Coronary artery (tissue), 2 donors: ENCODE results near the gene TNS3.

Experiments
- DNase-seq: peaks from one replicate; pipeline ENCODE4 v3.0.0-alpha.2; 2017; ENCODE audit warnings: low spot score
- H3K27ac ChIP-seq, 2 donors: fragments of 200-600 bp; sonication (generic); one replicate each; pipeline ENCODE4 v1.5.1; 2016 to 2019
- H3K4me3 ChIP-seq: fragments of 200-600 bp; sonication (generic); 2 replicates; pipeline ENCODE4 v1.5.1; 2016; ENCODE audit warnings: mild to moderate bottlenecking, moderate library complexity
- TF ChIP-seq, protein P1 (sequence below): fragments of 200-600 bp; sonication (generic); IDR thresholded peaks from one replicate; pipeline ENCODE4 v1.5.1; 2019; ENCODE audit warnings: antibody characterized with exemption

Gene TNS3

GRCh38 chr7:47511699-47512370 is 70.1 kb downstream of the TNS3 start:
- TF ChIP-seq, protein P1, sequence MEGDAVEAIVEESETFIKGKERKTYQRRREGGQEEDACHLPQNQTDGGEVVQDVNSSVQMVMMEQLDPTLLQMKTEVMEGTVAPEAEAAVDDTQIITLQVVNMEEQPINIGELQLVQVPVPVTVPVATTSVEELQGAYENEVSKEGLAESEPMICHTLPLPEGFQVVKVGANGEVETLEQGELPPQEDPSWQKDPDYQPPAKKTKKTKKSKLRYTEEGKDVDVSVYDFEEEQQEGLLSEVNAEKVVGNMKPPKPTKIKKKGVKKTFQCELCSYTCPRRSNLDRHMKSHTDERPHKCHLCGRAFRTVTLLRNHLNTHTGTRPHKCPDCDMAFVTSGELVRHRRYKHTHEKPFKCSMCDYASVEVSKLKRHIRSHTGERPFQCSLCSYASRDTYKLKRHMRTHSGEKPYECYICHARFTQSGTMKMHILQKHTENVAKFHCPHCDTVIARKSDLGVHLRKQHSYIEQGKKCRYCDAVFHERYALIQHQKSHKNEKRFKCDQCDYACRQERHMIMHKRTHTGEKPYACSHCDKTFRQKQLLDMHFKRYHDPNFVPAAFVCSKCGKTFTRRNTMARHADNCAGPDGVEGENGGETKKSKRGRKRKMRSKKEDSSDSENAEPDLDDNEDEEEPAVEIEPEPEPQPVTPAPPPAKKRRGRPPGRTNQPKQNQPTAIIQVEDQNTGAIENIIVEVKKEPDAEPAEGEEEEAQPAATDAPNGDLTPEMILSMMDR = no peak
- no peak for DNase-seq
- Histone ChIP-seq H3K27ac (peak overlapping the region in 1 of 2 donors; percentile 30), H3K4me3 (no peak overlapping the region)

- Histone ChIP-seq H3K4me3 (no peak overlapping the region), H3K27ac (no peak overlapping the region)
- DNase-seq = no peak
- TF ChIP-seq, protein P1 = no peak
Measured at GRCh38 chr7:47510786-47511185, 71.1 kb downstream of the TNS3 start.

DNA sequence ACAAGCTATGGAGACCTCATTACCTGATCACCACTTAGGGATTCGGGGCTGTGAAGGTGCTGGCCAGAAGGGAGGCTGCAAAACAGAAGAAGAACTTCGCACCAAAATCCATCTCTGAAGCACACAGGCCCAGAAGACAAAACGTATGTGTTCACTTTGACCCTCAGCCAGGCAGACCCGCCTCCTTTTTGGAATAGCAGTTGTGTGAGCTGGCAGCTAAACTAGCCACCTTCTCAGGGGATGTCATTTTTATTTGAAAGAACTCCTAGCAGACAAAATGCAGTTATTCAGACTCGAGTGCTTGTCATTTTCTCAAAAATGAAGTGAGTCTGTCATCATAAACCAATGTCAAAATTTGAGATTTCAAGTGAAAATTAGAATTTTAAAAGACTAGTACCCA is 71.7 kb downstream of the TNS3 start:
- Histone ChIP-seq H3K27ac (no peak overlapping the region), H3K4me3 (no peak overlapping the region)
- TF ChIP-seq, protein P1 = no peak
- no peak for DNase-seq

DNA sequence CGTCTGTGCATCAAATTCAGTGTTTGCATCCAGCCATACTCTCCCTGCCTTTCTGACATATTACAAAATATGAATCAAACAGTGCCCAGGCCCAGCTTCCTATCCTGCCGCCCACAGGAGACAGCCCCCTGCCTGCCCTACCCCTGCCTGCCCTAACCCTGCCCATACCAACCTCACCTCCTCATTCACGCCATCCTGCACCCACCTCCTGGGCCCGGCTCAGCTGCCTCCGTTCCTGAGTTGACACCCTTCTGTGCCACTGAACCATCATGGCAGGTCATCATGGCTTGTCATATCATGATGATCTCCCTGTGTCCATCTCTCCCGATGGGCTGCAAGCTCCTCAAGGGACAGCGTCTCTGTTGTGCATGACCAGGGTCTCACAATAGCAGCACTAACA is 72.3 kb downstream of the TNS3 start:
- H3K27ac ChIP-seq = peak overlapping the region in 1 of 2 donors; percentile 2
- TF ChIP-seq, protein P1 = no peak
- no peak overlapping the region for H3K4me3 ChIP-seq
- no peak for DNase-seq

DNA sequence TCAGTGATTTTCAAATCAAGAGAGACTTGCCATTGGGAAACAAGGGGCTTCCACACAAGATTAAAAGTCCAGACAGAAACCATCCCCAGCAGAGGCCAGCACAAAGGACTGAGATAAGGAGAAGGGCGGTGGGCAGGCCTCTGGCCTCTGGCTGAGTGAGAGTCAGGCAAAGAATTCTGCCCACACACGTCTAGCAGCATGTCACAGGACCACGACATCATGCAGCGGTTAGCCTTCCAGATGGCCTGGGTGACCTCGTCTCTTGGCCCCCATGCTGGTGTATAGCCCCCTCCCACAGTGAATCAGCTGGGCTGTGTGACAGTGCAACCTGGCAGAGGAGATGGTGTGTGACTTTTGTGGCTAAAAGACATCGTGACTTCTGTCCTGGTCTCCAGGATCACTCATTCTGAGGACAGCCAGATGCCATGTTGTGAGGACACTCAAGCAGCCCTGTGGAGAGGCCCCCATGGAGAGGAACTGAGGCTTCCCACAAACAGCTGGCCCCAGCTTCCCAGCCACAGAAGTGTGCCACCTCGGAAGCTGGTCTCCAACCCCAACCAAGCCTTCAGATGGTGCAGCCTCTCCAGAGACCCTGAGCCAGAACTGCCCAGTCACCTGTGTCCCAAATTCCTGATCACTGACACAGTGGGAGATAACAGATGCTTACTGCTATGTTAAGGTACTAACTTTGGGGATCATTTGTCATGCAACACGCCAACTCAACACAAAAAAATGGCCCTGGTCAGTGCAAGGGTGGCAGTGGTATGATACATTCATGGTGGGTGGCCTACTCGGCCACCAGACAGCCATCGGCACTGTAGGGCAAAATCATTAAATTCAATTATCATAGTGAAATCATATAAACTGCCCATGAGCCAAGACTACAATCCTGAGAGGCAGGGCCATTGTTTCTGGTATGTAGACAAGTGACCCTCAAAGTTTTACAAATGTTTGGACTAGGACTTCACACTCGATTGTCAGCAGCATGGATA is 73.2 kb downstream of the TNS3 start:
- H3K27ac ChIP-seq = peak overlapping the region in 1 of 2 donors; percentile 20
- no peak for DNase-seq
- no peak overlapping the region for H3K4me3 ChIP-seq
- TF ChIP-seq, protein P1 = no peak

- Histone ChIP-seq H3K27ac (peak overlapping the region in 1 of 2 donors; percentile 57), H3K4me3 (no peak overlapping the region)
- no peak for DNase-seq
- TF ChIP-seq, protein P1 = no peak
Measured at GRCh38 chr7:47507522-47507921, 74.4 kb downstream of the TNS3 start.
